SK-N-MC (cell line): ENCODE results near the gene BICC1.

Source experiments
- EZH2 ChIP-seq: fragments of 200-600 bp; sonication (generic); IDR thresholded peaks from one replicate; pipeline ENCODE4 v1.6.1; 2017; ENCODE audit warnings: antibody characterized with exemption
- POLR2AphosphoS5 ChIP-seq: IDR thresholded peaks from 2 replicates; pipeline ENCODE4 v1.6.1; 2012; ENCODE audit warnings: mild to moderate bottlenecking, low read depth, low read length, borderline replicate concordance

- TF ChIP-seq EZH2 (no peak), POLR2AphosphoS5 (no peak)
These were observed 251.5 kb downstream of the BICC1 start for GRCh38 chr10:58764087-58764747.
